Stomach (tissue), 4 donors: ENCODE data around the gene ZBTB46.

Experiments
- CTCF ChIP-seq, 7 experiments: fragments of 450-650 bp in 4 of 7; fragments of 200-600 bp in 3 of 7; sonication (generic) in 3 of 7; IDR thresholded peaks; one replicate each; pipeline ENCODE4 v1.5.1; 2016 to 2019; ENCODE audit warnings: antibody characterized with exemption in 7 of 7, control low read depth in 2 of 7, mild to moderate bottlenecking in 1 of 7
- EP300 ChIP-seq: sonication (generic); formaldehyde crosslinking; IDR thresholded peaks from one replicate; pipeline ENCODE4 v1.6.1; 2017; ENCODE audit warnings: antibody characterized with exemption
- POLR2A ChIP-seq, 4 donors: fragments of 450-650 bp; IDR thresholded peaks; one replicate each; pipeline ENCODE4 v1.6.1; 2016; ENCODE audit warnings: antibody characterized with exemption in 4 of 4, control low read depth in 2 of 4, mild to moderate bottlenecking in 1 of 4, moderate library complexity in 1 of 4
- POLR2AphosphoS5 ChIP-seq, 3 donors: sonication (generic); formaldehyde crosslinking; IDR thresholded peaks; one replicate each; pipeline ENCODE4 v1.6.1; 2016; ENCODE audit warnings: antibody characterized with exemption in 3 of 3

GRCh38 chr20:63749597-63750508, 81.2 kb downstream of the ZBTB46 start:
- TF ChIP-seq CTCF (IDR thresholded peaks at IDR 0.05) = no peak
- no peak for TF ChIP-seq POLR2A (IDR thresholded peaks at IDR 0.05)
- no peak for TF ChIP-seq EP300
- no peak for TF ChIP-seq POLR2AphosphoS5 (IDR thresholded peaks at IDR 0.05)
